ENCODE data around the gene RAB11FIP4. TPM values are rescaled to one million over a fixed set of nuclear protein-coding genes. Genes with fewer than 3 reads are reported as not detected.

The RAB11FIP4 gene
- total RNA-seq, 4 donors from 2014 or later = 0.09 to 0.22 (median 0.16) TPM; not detected in 1

DNA sequence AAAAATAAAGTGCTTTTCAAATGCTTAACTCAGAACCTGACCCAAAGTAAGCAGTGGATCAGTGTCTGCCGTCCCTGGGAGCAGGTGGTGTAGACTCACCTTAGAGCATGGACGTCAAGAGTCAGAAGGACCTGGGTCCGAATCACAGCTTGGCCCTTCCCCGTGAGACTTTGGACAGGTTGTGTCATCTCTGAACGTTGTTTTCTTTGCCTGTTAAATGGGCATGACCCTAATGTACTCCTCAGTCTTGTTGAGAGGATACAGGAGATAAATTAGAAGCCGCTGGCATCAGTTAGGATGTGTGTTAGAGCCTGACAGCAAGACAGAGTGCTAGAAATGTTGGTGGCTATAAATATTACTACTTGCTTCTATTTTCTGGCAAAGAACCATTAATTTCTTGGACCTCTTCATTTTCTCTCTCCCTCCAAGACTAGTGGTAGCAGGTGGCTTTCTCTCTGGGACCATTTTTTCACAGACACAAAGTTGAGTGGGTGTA is 68.8 kb downstream of the RAB11FIP4 start:
- ATAC-seq = no peak
- DNase-seq = no peak
- TF ChIP-seq POLR2A (IDR thresholded peaks at IDR 0.05) = no peak
- TF ChIP-seq, protein P1, sequence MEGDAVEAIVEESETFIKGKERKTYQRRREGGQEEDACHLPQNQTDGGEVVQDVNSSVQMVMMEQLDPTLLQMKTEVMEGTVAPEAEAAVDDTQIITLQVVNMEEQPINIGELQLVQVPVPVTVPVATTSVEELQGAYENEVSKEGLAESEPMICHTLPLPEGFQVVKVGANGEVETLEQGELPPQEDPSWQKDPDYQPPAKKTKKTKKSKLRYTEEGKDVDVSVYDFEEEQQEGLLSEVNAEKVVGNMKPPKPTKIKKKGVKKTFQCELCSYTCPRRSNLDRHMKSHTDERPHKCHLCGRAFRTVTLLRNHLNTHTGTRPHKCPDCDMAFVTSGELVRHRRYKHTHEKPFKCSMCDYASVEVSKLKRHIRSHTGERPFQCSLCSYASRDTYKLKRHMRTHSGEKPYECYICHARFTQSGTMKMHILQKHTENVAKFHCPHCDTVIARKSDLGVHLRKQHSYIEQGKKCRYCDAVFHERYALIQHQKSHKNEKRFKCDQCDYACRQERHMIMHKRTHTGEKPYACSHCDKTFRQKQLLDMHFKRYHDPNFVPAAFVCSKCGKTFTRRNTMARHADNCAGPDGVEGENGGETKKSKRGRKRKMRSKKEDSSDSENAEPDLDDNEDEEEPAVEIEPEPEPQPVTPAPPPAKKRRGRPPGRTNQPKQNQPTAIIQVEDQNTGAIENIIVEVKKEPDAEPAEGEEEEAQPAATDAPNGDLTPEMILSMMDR (IDR thresholded peaks at IDR 0.05 in 4 of 5, conservative IDR thresholded peaks at IDR 0.05 in 1 of 5) = no peak
- no peaks in the 10 kb centered on the region for H3K36me3 ChIP-seq
- no peak overlapping the region for H3K4me3 ChIP-seq
- intact Hi-C loops (cut with DNase I; ENCODE audit: low total_unique reads) (no loop called here), in situ Hi-C loops (cut with MboI; ENCODE audit: low sequenced_read_pairs in 4 of 4) (no loop called here)
- H3K27me3 ChIP-seq = no peaks in the 10 kb centered on the region
- H3K4me1 ChIP-seq = no peaks in the 10 kb centered on the region
- H3K9me3 ChIP-seq = no peaks in the 10 kb centered on the region
- no peak overlapping the region for H3K27ac ChIP-seq

DNA sequence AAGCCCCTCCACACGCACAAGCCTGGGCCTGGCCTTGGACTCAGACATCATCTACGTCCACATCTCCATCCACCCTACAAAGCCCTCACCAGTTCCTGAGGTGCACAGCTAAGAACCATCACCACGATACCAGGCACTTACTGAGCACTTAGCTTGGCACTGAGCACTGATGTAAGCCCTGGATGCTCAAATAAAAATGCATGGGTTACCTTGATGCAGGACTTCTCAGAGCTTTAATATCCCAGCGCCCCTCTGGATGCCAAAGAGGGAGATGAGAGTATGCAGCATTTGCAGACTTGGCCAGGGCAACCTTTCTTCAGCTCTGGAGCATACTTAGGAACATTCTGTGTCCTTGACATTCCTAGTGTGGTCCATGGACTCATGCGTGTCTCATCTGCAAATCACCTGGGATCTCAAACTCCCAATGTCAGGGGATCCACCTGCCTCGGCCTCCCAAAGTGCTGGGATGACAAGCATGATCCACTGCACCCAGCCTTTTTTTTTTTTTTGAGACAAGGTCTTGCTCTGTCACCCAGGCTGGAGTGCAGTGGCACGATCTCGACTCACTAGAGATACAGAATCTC is 69.8 kb downstream of the RAB11FIP4 start:
- Histone ChIP-seq H3K4me1 (no peaks in the 10 kb centered on the region), H3K36me3 (no peaks in the 10 kb centered on the region), H3K4me3 (no peak overlapping the region), H3K27ac (no peak overlapping the region), H3K9me3 (no peaks in the 10 kb centered on the region), H3K27me3 (no peaks in the 10 kb centered on the region)
- ATAC-seq (no peak), DNase-seq (no peak)
- intact Hi-C loops (cut with DNase I; ENCODE audit: low total_unique reads) = no loop called here
- in situ Hi-C loops (cut with MboI; ENCODE audit: low sequenced_read_pairs in 4 of 4) = no loop called here
- TF ChIP-seq, protein P1 (IDR thresholded peaks at IDR 0.05 in 4 of 5, conservative IDR thresholded peaks at IDR 0.05 in 1 of 5) = no peak
- TF ChIP-seq POLR2A (IDR thresholded peaks at IDR 0.05) = no peak

DNA sequence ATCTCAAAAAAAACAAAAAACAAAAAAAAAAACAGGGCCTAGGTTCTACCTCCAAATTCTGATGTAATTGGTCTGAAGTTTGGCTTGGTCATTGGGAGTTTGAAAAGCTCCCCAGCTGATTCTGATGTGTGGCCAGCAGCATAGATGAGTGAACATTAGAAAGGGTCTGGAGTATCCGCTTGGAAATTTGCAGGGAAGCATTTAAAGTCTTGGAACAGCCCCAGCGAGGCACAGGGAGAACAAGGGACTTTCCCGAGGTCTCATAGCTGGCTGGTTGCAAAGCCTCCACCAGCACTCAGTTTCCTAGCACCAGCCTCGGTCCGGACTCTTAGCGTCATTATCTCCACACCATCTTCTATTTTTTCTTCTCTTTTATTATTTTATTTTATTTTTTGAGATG is 70.8 kb downstream of the RAB11FIP4 start:
- Histone ChIP-seq H3K4me3 (no peak overlapping the region), H3K9me3 (no peaks in the 10 kb centered on the region), H3K4me1 (no peaks in the 10 kb centered on the region), H3K27me3 (no peaks in the 10 kb centered on the region), H3K36me3 (no peaks in the 10 kb centered on the region), H3K27ac (no peak overlapping the region)
- ATAC-seq (no peak), DNase-seq (no peak)
- intact Hi-C loops (cut with DNase I; ENCODE audit: low total_unique reads) = no loop called here
- in situ Hi-C loops (cut with MboI; ENCODE audit: low sequenced_read_pairs in 4 of 4) = no loop called here
- TF ChIP-seq, protein P1 (IDR thresholded peaks at IDR 0.05 in 4 of 5, conservative IDR thresholded peaks at IDR 0.05 in 1 of 5) = no peak

DNA sequence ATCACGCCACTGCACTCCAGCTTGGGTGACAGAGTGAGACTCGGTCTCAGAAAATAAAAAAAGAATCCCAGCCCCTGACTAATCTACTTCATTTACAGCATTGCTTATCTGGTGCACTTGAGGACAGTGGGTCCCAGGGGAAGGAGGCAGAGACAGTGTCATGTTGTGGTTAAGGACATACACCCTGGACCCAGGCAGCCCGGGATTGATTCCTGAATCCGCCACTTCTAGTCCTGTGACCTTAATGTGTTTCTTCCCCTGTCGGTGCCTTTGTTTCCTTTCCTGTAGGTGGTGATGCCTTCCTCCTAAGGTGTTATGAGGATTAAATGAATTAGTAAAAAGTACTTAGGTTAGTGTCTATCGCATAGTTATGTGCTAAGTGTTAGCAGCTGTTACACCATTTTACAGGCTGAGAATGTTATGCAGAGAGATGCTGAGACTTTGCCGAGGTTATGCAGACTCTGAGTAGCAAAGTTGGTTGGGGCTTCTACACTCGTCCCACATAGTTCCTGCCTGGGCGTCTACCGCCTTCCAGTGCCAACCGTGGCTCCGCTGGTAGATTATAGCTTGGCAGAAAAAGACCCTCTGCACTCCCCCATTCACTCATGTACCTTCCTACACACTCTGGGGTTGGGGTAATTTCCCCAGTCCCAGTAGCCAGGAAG is 74.8 kb downstream of the RAB11FIP4 start:
- intact Hi-C loops (cut with DNase I; ENCODE audit: low total_unique reads) (no loop called here), in situ Hi-C loops (cut with MboI; ENCODE audit: low sequenced_read_pairs in 4 of 4) (no loop called here)
- no peak for TF ChIP-seq POLR2A (IDR thresholded peaks at IDR 0.05)
- TF ChIP-seq, protein P1 (IDR thresholded peaks at IDR 0.05 in 4 of 5, conservative IDR thresholded peaks at IDR 0.05 in 1 of 5) = no peak
- no peak for DNase-seq
- Histone ChIP-seq H3K9me3 (no peaks in the 10 kb centered on the region), H3K4me1 (no peaks in the 10 kb centered on the region), H3K36me3 (no peaks in the 10 kb centered on the region), H3K4me3 (no peak overlapping the region), H3K27me3 (no peaks in the 10 kb centered on the region), H3K27ac (no peak overlapping the region)
- ATAC-seq = no peak

Measured in gastrocnemius medialis (tissue), 4 donors.